Stimulated activated CD8-positive, alpha-beta memory T cell treated with anti-CD3 and anti-CD28 coated beads, Interleukin-4, amount 100 ng/mL, for 1 hour (primary cell): ENCODE measurements around the gene LRRC8A.
"Not testable (repeated sequence)": the region's sequence is repeated elsewhere in the genome, so short reads cannot be mapped to it uniquely, and the experiment has no call there.

ENCODE experiments used
- DNase-seq, 2 donors: peaks; one replicate each; pipeline ENCODE4 v3.0.0-alpha.2; 2020; ENCODE audit warnings: low read depth in 2 of 2, low spot score in 1 of 2

LRRC8A gene

DNA sequence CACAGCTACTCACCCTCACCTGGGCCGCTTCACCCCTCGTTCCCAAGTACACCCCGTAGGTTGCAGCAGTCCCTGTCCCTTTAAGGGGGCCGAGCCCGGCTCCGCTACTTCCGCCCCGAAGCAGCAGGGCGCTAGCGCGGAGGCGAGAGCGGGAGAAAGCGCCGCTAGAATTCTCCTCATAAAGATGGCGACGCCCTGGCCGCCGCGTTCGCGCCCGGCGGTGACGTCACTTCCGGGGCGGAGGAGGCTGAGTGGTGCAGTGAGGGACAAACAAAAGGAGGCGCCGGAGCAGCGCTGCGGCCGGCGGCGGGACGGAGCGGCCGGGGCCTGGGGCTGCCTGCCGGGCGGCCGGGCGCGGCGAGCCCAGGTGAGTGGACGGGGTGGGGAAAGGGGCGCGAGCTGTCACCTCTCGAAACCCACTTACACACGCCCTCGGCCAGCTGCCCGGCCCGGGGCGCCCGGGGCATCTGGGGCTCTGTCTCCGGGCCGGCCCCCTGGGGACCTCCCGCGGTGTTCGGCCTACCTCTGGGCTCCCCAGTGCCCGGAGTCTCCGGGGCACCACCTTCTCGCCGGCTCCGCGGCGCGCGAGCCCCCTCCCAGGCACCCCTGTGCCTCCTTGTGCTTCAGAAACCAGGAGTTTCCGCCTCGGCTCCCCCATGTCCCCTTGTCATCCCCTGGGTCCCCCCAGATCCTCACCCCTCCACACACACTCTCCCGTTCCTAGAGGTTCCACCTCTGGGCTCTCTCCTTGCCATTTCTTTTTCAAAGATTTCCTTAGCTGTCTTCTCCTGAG is at the start of gene LRRC8A, which contains the start of gene KYAT1:
LRRC8A (plus strand) TSS at position 250 of the 793 bp plus-strand sequence. CDS start 25,032 bp downstream, outside the sequence.
KYAT1 (minus strand) TSS at position 67 of the 793 bp plus-strand sequence. CDS start 36,545 bp downstream, outside the sequence.
- DNase-seq = peak; percentile 97

GRCh38 chr9:128833696-128834095 is 48.2 kb upstream of the LRRC8A start:
- DNase-seq = no peak

DNA sequence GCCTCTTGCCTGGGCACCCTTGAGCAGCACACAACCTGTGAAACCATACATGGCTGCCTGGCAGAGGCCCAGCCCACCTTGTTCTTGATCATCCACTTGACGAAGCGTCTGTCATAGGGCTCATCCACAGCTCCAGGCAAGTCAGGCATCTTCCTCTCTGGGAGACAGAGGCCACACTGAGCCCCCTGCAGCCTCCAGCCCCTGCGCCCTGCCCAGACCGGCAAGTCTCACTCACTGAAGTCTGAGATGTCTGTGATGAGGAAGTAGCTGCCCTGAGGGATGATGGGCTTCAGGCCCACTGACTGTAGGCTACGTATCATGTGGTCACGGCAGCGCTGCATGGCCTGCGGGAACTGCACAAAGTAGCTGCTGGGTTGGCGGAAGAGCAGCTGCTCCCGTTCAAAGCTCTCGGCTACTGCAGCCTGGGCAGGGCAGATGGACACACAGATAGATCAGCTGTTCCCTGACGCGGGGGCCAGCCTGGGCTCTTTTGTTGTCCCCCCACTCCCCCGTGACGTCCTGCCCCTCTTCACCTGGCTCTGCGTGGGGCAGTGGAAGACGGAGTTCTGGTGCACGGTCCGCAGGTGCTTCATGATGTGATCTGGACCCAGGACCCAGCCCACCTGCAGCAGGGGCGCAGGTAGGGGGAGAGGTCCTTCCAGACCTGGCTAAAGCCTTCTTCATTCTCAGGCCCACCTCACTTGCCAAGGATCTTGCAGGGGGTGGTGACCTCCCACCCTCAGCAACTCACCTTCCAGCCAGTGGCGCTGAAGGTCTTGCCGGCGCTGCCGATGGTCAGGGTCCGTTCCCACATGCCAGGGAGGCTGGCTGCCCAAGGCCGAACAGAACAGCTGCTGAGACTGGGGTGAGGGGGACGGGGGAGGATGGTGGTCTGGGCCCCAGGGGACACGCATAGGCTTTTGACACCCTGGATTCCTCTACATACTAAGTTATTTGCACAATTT is 46.4 kb upstream of the LRRC8A start:
- no peak for DNase-seq

GRCh38 chr9:128836509-128837145 is 45.3 kb upstream of the LRRC8A start:
- no peak for DNase-seq

- no peak for DNase-seq
Observed at GRCh38 chr9:128838338-128838737, 43.6 kb upstream of the LRRC8A start.

GRCh38 chr9:128840524-128840923 is 41.4 kb upstream of the LRRC8A start:
- no peak for DNase-seq

DNA sequence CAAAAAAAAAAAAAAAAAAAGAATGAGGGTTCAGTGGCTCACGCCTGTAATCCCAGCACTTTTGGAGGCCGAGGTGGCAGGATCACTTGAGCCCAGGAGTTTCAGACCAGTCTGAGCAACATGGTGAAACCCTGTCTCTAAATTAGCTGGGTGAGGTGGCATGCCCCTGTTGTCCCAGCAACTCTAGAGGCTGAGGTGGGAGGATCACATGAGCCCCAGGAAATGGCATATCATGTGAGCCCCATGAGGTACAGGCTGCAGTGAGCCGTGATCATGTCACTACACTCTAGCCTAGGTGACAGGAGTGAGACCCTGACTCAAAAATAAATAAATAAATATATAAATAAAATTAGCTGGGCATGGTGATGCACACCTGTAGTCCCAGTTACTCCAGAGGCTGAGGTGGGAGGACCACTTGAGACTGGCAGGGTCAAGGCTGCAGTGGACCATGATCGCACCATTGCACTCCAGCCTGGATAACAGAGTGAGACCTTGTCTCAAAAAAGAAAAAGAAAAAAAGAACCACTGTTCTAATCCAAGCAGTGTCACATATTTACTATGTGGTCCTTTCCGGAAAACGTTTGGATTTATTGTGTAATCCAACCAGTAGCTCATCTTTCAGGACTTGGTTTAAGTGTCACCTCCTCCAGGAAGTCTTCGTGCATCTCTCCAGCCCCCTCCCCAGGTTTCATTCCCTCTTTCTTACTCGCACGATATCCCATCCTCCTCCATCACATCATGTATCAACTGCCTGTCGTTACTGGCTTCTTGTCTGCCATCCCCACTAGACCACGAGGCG is 40.0 kb upstream of the LRRC8A start:
- no peak for DNase-seq

DNA sequence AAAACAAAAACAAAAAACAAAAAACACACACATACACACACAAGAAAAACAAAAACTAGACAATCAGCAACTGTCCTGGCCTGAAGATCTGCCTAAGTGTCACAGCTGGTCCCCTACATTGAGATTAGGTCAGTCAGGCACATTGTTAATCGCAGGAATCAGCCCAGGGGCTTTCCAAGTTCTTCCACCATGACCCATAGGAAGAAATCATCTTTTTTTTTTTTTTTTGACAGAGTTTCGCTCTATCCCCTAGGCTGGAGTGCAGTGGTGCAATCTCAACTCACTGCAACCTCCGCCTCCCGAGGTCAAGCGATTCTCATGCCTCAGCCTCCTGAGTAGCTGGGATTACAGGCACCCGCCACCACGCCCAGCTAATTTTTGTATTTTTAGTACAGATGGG is 38.8 kb upstream of the LRRC8A start:
- not testable (repeated sequence) for DNase-seq

GRCh38 chr9:128845186-128845931 is 36.6 kb upstream of the LRRC8A start:
- no peak for DNase-seq

DNA sequence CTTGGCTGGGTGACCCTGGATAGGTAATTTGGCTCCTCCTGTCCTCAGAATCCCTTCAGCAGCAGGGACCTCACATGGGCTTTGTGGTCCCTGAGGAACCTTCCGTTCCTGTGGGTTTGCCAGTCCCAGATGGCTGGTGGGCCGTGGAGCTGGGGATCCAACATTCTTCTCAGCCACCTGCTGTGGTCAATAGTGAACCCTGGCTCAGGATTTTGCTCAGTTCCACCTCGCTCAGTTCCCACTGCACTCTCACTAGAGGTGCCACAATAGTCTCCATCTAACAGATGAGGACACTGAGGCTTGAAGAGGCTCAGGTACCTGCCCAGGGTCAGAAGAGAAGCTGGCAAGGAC is 35.3 kb upstream of the LRRC8A start:
- no peak for DNase-seq

GRCh38 chr9:128847803-128848202 is 34.1 kb upstream of the LRRC8A start:
- no peak for DNase-seq

- DNase-seq = not testable (repeated sequence)
Observed at GRCh38 chr9:128851024-128851423, 30.9 kb upstream of the LRRC8A start.

DNA sequence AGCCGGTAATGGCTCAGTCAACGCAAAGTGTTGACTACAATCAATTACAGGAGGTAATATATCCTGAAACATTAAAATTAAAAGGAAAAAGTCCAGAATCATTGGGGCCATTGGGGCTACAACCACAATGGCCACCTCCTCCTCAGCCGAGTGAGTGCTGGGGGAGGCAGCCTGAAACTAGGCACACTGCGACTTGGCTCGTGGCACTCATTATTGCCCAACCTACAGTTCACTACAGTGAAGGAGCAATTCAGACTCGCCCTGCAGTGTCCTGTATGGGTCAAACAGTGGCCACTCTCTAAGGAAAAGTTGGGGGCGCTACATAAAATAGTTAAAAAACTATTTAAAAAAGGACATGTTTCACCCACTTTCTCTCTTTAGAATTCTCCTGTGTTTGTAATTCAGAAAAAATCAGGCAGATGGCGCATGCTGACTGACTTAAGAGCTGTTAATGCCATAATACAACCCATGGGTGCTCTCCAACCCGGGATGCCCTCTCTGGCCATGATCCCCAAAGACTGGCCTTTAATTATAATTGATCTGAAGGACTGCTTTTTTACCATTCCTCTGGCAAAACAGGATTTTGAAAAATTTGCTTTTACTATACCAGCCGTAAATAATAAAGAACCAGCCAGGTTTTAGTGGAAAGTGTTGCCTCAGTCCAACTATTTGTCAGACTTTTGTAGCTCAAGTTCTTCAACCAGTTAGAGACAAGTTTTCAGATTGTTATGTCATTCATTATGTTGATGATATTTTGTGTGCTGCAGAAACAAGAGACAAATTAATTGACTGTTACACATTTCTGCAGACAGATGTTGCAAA is 29.9 kb upstream of the LRRC8A start:
- DNase-seq = not testable (repeated sequence)

DNA sequence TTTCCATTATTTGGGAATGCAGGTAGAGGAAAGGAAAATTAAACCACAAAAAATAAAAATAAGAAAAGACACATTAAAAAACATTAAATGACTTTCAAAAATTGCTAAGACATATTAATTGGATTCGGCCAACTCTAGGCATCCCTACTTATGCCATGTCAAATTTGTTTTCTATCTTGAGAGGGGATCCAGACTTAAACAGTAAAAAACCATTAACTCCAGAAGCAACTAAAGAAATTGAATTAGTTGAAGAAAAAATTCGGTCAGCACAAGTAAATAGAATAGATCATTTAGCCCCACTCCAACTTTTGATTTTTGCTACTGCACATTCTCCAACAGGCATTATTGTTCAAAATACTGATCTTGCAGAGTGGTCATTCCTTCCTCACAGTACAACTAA is 29.3 kb upstream of the LRRC8A start:
- not testable (repeated sequence) for DNase-seq

GRCh38 chr9:128854454-128854853 is 27.5 kb upstream of the LRRC8A start:
- DNase-seq = not testable (repeated sequence)

GRCh38 chr9:128858476-128858875 is 23.5 kb upstream of the LRRC8A start:
- DNase-seq = not testable (repeated sequence)

DNA sequence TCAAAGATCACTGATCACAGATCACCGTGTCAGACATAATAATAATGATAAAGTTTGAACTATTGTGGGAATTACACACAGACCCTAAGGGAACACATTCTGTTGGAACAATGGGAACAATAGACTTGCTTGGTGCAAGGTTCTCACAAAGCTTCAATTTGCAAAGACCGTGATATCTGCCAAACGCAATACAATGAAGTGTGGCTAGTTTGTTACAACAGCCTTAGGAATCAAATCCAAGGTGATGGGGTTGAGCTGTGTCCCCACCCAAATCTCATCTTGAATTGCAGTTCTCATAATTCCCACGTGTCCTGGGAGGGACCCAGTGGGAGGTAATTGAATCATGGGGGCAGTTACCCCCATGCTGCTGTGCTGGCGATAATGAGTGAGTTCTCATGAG is 21.0 kb upstream of the LRRC8A start:
- no peak for DNase-seq

GRCh38 chr9:128861501-128861900 is 20.4 kb upstream of the LRRC8A start:
- DNase-seq = no peak

- DNase-seq = no peak
Observed at GRCh38 chr9:128862401-128862851, 19.5 kb upstream of the LRRC8A start.
